GM12891 (cell line): ENCODE measurements around the gene PHYH.
"Not testable (repeated sequence)": the region's sequence is repeated elsewhere in the genome, so short reads cannot be mapped to it uniquely, and the experiment has no call there.

Experiments
- POLR2A ChIP-seq: IDR thresholded peaks from 2 replicates; pipeline ENCODE4 v1.6.1; 2011; ENCODE audit warnings: low read depth, low read length, control low read depth
- POLR2AphosphoS5 ChIP-seq: IDR thresholded peaks from 2 replicates; pipeline ENCODE4 v1.6.1; 2011; ENCODE audit warnings: low read depth, low read length, control low read depth
- SPI1 ChIP-seq: IDR thresholded peaks from 2 replicates; pipeline ENCODE4 v1.6.1; 2011; ENCODE audit warnings: low read depth, low read length, control low read depth
- TAF1 ChIP-seq: IDR thresholded peaks from 2 replicates; pipeline ENCODE4 v1.6.1; 2011; ENCODE audit warnings: low read depth, low read length, control low read depth

DNA sequence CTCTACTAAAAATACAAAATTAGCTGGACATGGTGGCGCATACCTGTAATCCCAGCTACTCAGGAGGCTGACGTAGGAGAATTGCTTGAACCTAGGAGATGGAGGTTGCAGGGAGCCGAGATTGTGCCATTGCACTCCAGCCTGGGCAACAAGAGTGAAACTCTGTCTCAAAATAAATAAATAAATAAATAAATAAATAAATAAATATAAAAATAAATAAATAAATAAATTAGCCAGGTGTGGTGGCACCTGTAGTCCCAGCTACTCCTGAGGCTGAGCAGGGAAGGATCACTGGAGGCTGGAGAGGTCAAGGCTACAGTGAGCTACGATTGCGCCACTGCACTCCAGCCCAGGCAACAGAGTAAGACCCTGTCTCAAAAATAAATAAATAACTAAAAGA, 57.6 kb downstream of the PHYH start:
- not testable (repeated sequence) for TF ChIP-seq POLR2A, TAF1, POLR2AphosphoS5, SPI1
